Measurements from ENCODE around the gene STIMATE.

Gene STIMATE

DNA sequence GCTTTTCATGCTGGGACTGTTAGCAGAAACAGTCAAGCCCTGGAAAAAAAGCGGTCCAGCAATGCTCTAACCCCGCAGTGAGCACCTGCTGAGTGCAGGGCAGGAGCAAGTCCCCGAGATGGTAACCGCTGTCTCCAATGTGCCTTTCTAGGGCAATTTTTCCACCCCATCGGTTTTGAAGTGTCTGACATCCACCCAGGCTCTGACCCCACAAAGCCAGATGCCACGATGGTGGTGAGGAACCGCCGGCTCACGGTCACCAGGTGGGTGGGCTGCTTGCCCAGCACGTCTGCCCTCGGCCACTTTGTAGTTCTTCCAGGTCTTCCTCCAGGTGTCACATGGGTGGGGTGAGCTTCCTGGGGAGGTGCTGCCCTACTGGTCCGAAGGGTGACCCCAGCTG, 106.0 kb downstream of the STIMATE start:
- no peak for DNase-seq (ENCODE audit: low read depth)

GRCh38 chr3:52790741-52791140, 106.6 kb downstream of the STIMATE start:
- DNase-seq (ENCODE audit: low read depth): no peak

DNA sequence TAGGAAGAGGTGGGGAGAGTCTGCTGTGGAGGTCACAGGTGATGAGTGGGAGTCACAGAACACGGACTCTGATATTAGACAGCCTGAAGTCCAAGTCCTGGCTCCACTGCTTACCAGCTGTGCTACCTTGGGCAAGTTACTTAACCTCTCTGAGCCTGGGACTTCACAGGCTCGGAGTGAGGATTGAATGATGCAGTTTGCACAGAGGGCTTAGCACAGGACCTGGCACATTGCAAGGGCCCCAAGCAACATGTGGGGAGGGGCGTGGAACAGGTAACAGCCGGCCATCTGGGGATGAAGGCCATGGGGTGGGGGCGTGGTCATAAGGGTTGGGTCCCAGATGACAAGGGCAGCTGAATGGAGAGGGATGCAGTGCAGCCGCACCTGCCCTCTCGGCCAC, 107.0 kb downstream of the STIMATE start:
- DNase-seq (ENCODE audit: low read depth): no peak

DNA sequence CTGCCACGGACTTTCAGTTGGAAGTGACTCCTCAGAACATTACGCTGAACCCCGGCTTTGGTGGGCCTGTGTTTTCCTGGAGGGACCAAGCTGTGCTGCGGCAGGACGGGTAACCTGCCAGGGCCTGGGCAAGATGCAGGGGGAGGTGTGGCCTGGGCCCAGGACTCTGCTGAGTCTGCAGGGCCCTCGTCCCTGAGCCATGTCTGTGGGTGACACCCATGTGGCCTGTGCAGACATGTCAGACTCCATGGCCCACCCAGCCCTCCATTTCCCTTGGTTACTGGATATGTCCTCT, 107.7 kb downstream of the STIMATE start:
- DNase-seq (ENCODE audit: low read depth): no peak

- no peak for DNase-seq (ENCODE audit: low read depth)
These were observed 108.2 kb downstream of the STIMATE start for GRCh38 chr3:52788890-52789745.

- DNase-seq (ENCODE audit: low read depth): no peak
These were observed 109.4 kb downstream of the STIMATE start for GRCh38 chr3:52787672-52788625.

DNA sequence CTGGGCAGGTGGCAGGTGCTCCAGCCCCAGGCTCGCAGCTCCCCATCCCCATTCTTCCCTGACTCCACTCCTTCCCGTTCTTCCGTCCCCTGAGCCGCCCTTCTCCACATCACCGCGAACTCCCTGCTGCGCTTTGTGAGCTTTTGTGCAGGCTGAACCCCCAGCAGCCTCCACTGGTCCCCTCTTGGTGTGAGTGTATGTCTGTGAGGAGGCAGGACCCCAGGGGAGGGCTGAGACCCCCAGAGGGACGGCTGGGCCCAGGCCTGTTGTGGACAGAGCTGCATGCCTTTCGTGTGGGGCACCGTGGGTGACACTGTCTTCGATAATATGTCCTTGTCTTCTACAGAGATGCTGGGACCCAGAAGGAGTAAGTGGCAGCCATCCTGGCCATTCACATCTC, 110.1 kb downstream of the STIMATE start:
- no peak for DNase-seq (ENCODE audit: low read depth)

Measured in stimulated activated CD8-positive, alpha-beta memory T cell treated with anti-CD3 and anti-CD28 coated beads, Interleukin-15, amount 100 ng/mL, for 1 hour (primary cell).